HG02678 (cell line): ENCODE data around the gene LY6G6C.

Source experiments
- ATAC-seq: cut with Tn5 transposase; IDR thresholded peaks from one replicate; pipeline ENCODE4 v1.9.1; 2021; ENCODE audit warnings: mild to moderate bottlenecking, moderate library complexity; ENCODE audit not compliant: unreplicated experiment

Gene LY6G6C, protein sequence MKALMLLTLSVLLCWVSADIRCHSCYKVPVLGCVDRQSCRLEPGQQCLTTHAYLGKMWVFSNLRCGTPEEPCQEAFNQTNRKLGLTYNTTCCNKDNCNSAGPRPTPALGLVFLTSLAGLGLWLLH

GRCh38 chr6:31721351-31722020 lies at the start of gene LY6G6C:
Gene LY6G6C, minus strand, starts transcription at chr6:31721746. Its CDS starts 67 bp downstream, at chr6:31721679.
- ATAC-seq: no peak

- no peak for ATAC-seq
Measured at GRCh38 chr6:31770860-31771259, 49.3 kb upstream of the LY6G6C start.

DNA sequence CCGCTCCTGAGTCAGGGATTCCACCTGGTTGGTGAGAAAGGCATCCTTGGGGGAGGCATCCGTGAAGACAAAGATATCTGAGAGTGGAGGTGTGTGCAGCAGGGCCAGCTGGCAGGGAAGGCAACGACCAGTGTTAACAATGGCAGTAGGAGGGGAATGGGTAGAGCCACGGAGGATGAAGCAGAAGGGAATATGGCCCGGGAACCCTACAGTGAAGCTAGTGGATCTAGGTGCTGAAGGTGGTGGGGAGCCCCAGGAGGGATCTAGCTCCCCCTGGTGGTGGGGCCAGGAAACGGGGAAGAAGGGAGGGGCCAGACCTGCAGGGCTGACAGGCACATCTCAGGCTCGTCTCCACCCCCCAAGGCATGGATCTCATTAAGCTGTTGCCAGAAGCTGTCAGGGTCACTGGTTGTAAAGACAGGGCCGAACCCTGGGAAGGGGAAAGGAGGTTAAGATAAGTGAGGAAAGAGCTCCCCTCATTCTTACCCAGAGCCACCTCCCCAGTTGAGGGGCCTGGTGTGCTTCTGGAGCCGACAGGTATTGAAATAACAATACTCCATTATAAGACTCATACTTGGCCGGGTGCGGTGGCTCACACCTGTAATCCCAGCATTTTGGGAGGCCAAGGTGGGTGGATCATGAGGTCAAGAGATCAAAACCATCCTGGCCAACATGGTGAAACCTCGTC lies 48.3 kb upstream of the LY6G6C start:
- no peak for ATAC-seq

DNA sequence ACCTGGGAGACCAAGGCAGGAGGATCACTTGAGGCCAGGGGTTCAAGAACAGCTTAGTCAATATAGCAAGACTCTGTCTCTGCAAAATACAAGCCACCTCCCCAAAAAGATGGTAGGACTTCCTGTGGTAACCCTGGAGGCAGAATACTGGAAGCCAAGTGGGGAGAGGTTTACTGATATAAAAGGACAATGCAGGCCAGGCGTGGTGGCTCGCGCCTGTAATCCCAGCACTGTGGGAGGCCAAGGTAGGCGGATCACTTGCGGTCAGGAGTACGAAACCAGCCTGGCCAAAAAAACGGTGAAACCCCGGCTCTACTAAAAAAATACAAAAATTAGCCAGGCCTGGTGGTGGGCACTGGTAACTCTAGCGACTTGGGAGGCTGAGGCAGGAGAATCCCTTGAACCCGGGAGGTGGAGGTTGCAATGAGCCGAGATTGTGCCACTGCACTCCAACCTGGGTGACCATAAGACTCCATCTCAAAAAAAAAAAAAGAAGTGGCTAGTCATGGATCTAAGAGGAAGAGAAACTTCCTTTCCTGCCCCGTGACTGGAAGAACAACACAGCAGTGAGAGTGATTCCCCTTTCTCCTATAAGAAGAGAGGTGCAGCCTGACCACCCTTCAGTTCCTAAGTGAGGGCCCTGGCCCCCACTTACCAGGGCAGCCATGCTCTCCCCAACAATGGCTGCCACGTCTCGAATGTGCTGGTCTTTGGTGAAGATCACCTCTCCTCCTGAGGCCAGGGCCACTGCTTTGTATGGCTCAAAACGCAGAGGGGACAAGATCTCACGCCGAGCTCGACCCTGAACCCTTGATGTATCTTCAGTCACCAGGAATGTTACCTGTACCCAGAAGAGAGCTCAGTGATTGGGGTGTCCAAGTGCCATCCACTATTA lies 47.1 kb upstream of the LY6G6C start:
- no peak for ATAC-seq

DNA sequence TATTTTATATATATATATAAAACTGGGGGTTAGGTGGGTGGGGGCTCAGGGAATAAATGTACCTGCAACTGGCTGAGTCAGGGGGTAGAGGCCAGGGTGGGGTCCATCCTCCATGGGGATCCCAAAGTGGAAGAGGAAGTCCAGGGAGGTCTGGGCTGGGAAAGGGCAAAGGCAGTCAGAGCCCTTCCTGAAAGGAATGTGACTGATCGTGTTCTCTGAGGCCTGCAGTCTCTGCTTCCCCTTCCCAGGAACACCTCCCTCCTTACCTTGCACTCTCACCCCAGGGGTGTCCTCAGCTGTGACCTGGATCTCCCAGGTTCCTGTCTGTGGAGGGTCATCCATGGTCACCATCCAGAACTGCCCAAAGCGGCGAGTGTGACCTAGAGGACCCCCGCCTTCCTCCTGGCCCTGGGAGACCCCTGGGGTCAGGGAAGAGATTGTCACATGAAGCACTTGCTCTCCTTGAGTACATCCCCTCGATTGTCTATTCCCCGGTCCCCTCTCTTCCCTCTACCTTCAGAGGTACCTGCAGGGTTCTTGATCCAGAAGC lies 45.6 kb upstream of the LY6G6C start:
- no peak for ATAC-seq

DNA sequence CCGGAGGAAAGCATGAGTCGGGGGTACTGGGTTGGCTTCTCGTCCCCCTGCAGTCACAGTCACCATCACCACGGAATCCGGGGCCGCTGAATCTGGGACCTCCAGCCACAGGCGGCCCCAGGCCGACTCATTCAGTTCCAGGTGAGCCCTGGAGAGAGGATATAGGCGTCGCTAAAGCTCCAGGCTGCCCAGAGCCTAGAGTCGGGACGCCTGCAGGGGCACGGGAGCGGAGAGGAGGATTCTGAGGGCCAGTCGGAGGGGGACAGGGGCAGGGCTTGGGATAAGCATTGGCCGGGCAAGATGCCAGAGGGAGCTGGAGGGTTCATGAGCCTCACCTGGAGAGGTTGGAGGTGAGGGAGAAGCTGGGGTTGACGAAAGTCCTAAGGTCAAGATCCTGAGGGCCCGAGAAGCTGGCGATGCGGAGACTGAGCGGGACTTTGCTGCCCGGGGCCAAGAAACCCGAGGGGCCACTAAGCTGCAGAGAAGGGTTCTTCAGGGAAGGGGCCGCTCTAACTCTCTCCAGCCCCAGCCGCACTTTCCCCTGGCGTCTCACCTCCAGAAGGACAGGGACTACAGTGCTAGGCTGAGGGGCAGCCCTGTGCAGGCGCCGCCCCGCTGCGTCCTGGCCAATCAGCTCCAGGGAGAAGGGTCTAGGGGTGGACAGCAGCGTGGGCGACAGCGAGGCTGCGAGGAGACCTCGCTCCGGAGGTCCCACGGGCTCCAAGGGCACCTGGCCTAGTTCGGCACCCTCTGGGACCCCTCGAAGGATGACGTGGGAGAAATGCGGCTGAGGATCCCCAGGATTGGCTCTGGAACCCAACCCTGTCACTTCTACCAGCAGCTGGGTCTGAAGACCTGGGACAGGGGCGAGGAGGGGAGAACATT lies 44.6 kb upstream of the LY6G6C start:
- no peak for ATAC-seq

DNA sequence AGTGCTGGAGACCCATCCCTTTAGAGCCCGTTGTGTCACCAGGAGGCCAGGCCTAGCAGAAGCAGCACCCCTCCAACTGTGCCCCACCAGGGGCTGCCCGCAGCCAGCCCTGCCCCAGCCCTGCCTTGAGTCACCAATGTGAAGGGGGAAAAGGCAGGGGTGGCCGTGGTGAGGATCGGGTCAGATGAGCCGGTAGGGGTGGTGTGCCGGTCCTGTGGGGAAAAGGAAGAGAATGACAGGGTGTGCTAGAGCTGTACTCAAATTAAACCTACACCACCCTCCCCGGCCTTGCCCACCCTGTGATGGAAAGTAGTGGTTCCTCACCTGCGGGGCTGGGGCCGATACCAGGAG lies 44.0 kb upstream of the LY6G6C start:
- no peak for ATAC-seq

DNA sequence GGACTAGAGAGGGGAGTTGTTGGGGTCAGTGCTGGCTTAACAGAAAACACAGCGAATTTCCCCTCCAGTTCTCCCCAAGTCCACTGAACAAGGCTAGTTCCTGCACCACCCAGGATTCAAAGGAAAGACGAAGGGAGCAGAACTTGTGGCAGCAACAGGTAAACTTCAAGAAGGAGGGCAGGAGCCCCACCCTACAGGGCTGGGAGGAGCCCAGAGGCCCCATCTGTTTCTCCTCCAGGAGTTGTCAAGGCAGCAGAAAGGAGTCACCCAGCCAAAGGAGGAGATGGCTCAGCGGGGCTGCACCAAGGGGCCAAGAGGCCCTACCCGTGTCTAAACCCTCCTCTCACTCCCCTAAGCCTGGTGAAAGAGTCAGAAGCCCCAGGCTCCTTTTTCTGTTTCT lies 42.7 kb upstream of the LY6G6C start:
- ATAC-seq: no peak

DNA sequence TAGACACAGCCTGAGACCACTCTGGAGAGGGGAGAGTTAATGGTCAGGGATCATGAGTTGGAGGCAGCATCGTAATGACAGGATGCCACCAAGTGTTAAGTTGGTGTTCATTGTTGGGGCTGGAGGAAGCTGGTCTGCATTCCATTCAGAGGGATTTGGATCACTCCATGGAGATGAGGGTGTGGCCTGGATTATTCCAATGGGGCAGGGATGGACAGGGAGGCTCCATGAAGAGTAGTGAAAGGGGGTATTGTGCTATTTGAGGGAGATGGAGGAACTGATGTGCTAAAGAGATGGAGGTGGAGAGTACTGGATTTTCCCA lies 42.0 kb upstream of the LY6G6C start:
- no peak for ATAC-seq

DNA sequence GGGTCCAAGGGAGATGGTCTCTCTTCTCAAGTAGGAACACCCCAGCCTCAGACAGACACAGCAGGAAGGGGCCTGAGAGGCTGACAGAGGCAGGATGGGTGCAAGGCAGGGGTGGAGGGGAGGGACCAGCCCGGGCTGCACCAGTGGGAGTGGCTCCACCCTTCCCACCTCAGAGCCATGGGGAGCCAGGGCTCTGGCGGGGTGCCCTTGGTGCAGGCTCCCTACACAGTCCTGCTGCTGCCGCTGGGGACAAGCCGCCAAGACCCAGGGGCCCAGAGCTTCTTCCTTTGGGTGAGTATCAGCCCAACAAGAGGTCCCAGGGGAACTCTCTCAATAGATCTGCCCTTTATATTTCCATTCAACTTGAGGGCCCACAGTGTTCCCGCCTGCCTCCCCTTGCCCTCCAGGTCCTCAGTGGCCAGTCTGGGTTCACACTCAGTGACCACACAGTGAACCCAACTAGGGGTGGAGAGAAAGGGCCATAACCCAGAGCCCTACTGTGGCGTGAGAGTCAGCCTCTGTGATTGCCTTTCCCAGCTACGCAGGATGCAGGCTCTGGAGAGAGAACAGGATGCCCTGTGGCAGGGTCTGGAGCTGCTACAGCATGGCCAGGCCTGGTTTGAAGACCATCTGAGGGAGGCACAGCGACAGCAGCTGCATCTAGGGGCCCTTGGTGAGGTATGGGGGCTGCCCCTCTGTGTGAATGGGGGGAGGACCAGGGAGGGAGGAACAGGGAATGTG lies 41.5 kb upstream of the LY6G6C start:
- ATAC-seq: no peak

GRCh38 chr6:31762356-31762755 lies 40.8 kb upstream of the LY6G6C start, which contains the start of gene SAPCD1:
Gene SAPCD1, plus strand, starts transcription at chr6:31762656. Its CDS starts 399 bp downstream, at chr6:31763055.
- no peak for ATAC-seq

DNA sequence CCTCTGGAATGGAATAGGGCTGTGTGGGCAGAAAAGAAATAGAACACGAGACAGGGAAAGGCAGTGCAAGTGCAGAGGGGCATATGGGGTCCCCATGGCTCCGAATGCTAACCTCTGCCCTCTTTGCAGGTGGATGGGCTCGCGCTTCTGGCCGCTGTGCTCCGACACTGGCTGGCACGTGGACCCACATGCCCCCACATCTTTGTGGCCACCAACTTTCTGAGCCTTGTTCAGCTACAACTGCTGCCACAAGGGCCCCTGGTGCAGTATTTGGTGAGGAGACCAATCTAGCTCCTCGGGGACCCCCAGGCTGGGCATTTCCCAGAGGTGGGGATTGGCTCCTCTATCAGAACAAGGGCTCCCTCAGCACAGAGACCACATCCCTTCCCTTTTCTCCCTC lies 39.8 kb upstream of the LY6G6C start:
- ATAC-seq: no peak

- ATAC-seq: no peak
Measured at GRCh38 chr6:31760790-31761189, 39.2 kb upstream of the LY6G6C start.

- ATAC-seq: no peak
Measured at GRCh38 chr6:31758281-31758680, 36.7 kb upstream of the LY6G6C start.

- no peak for ATAC-seq
Measured at GRCh38 chr6:31752739-31753319, 31.3 kb upstream of the LY6G6C start.

DNA sequence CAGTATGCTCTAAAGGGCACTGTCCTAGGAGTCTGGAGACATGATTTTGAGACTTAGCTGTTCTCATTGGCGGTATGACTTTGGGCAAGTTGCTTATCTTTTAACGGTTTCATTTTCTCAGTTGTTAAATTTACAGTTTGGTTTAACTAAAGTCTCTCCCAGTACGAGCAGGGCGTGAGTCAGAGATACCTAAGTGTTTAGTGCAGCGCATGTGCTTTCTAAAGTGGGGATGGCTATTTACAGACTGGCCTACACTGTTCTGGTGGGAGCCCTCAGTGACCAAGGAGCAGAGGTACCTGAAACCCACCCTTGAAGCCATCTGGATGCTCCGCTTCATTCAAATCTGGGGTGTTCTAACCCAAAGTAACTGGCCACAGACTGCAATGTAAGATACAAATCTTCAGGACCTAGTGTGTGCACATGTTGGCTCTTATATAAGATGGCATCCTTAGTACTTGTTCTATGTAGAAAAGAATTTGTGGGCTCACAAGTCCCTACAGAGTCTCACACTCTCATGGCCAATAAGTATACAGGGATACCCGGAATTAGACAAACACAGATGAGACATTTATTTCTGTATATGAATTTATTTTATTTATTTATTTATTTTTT lies 29.0 kb upstream of the LY6G6C start:
- ATAC-seq: no peak

- ATAC-seq: no peak
Measured at GRCh38 chr6:31749301-31750036, 27.9 kb upstream of the LY6G6C start.

DNA sequence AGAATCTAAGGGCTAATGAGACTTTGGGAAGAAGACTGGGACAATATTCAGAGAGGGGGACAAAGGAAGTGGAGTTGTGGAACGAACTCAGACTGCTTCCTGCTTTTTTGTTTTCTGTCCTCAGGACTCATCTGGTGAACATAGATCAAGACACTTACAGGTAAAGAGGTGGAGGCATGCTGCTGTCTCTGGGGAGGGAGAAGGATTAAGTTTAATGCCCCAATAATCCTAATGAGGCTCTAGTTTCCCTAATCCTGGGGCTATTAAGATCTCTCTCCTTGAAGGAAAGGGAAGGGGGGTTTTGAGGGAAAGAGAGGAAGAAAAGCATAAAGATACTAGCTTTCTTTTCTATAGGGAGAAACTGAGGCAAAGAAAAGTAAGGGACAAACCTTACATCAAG lies 22.9 kb upstream of the LY6G6C start:
- ATAC-seq: no peak
